ENCODE results near the gene GNAI2.

DNA sequence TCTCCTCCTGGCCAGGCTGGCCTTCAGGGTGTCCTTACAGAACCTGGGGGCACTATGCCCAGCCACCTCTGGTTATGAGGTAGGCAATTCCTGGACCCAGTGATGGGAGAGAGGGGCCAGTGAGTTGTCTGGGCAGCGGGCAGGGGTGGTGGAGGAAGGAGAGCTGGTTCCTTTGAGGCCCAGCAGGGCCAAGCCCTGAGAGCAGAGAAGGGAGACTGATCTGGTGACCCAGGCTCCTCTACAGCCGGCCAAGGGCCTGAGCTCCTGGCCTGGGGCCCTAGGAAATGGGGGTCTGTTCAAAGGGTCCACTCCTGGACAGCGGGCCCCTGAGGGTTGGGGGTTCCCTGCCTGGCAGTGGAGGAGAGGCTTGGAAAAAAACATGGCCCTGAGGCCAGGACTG, 23.0 kb upstream of the GNAI2 start:
- TF ChIP-seq, protein P1, sequence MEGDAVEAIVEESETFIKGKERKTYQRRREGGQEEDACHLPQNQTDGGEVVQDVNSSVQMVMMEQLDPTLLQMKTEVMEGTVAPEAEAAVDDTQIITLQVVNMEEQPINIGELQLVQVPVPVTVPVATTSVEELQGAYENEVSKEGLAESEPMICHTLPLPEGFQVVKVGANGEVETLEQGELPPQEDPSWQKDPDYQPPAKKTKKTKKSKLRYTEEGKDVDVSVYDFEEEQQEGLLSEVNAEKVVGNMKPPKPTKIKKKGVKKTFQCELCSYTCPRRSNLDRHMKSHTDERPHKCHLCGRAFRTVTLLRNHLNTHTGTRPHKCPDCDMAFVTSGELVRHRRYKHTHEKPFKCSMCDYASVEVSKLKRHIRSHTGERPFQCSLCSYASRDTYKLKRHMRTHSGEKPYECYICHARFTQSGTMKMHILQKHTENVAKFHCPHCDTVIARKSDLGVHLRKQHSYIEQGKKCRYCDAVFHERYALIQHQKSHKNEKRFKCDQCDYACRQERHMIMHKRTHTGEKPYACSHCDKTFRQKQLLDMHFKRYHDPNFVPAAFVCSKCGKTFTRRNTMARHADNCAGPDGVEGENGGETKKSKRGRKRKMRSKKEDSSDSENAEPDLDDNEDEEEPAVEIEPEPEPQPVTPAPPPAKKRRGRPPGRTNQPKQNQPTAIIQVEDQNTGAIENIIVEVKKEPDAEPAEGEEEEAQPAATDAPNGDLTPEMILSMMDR (IDR thresholded peaks at IDR 0.05; ENCODE audit: low read depth, low read length, poor library complexity, severe bottlenecking): no peak
- no peak for TF ChIP-seq EZH2phosphoT487 (IDR thresholded peaks at IDR 0.05; ENCODE audit: borderline replicate concordance, low read length)
